Mesenchymal stem cell (in vitro differentiated cells and primary cell): ENCODE results near the gene UFM1.

ENCODE experiments used
- DNase-seq: peaks from one replicate; pipeline ENCODE4 v3.0.0-alpha.2; 2013
- H2AFZ ChIP-seq: one replicate; pipeline ENCODE4 v1.6.1; 2013; ENCODE audit warnings: low read depth, mild to moderate bottlenecking, control low read depth, inconsistent platforms, low read length, moderate library complexity
- H2AK5ac ChIP-seq: 2 replicates; pipeline ENCODE4 v1.6.1; 2013; ENCODE audit warnings: low read length, moderate library complexity, mild to moderate bottlenecking, inconsistent platforms; ENCODE audit not compliant: severe bottlenecking
- H2BK120ac ChIP-seq: one replicate; pipeline ENCODE4 v1.6.1; 2013; ENCODE audit warnings: low read depth, mild to moderate bottlenecking, inconsistent platforms, low read length, moderate library complexity
- H2BK12ac ChIP-seq, 2 experiments: one replicate each; pipeline ENCODE4 v1.6.1; 2013; ENCODE audit warnings: inconsistent platforms in 2 of 2, low read length in 2 of 2, mild to moderate bottlenecking in 2 of 2, moderate library complexity in 2 of 2, control low read depth in 1 of 2
- H2BK15ac ChIP-seq: one replicate; pipeline ENCODE4 v1.6.1; 2013; ENCODE audit warnings: mild to moderate bottlenecking, low read depth, inconsistent platforms; ENCODE audit not compliant: poor library complexity, severe bottlenecking
- H2BK5ac ChIP-seq: 2 replicates; pipeline ENCODE4 v1.6.1; 2013; ENCODE audit warnings: low read depth, mild to moderate bottlenecking, low read length, control low read depth, inconsistent platforms; ENCODE audit not compliant: poor library complexity, severe bottlenecking
- H3K14ac ChIP-seq, 2 experiments: one replicate each; pipeline ENCODE4 v1.6.1; 2013; ENCODE audit warnings: inconsistent platforms in 2 of 2, low read length in 2 of 2, control low read depth in 1 of 2, mild to moderate bottlenecking in 1 of 2, moderate library complexity in 1 of 2
- H3K18ac ChIP-seq, 2 experiments: one replicate each; pipeline ENCODE4 v1.6.1; 2013; ENCODE audit warnings: inconsistent platforms in 2 of 2, low read length in 2 of 2, control low read depth in 1 of 2, low read depth in 1 of 2, mild to moderate bottlenecking in 1 of 2
- H3K23ac ChIP-seq, 2 experiments: one replicate each; pipeline ENCODE4 v1.6.1; 2013; ENCODE audit warnings: inconsistent platforms in 2 of 2, low read length in 2 of 2, mild to moderate bottlenecking in 2 of 2, moderate library complexity in 2 of 2, control low read depth in 1 of 2
- H3K27ac ChIP-seq: 2 replicates; pipeline ENCODE4 v1.5.1; 2013; ENCODE audit warnings: mild to moderate bottlenecking, moderate library complexity, low read length, control low read depth, inconsistent platforms; ENCODE audit not compliant: poor library complexity, severe bottlenecking
- H3K27me3 ChIP-seq, 2 experiments: 2 replicates each; pipeline versions ENCODE4 v1.6.1 to v1.7.0; 2013; ENCODE audit warnings: low read length in 2 of 2, mild to moderate bottlenecking in 2 of 2, moderate library complexity in 2 of 2, control low read depth in 1 of 2, inconsistent platforms in 1 of 2; ENCODE audit not compliant: control insufficient read depth in 1 of 2, insufficient read depth in 1 of 2
- H3K36me3 ChIP-seq, 2 experiments: 2 replicates each; pipeline versions ENCODE4 v1.6.1 to v1.7.0; 2013; ENCODE audit warnings: low read length in 2 of 2, control low read depth in 1 of 2, inconsistent platforms in 1 of 2, low read depth in 1 of 2, mild to moderate bottlenecking in 1 of 2; ENCODE audit not compliant: insufficient read depth in 2 of 2, control insufficient read depth in 1 of 2
- H3K4ac ChIP-seq, 2 experiments: one replicate each; pipeline ENCODE4 v1.6.1; 2013; ENCODE audit warnings: inconsistent platforms in 2 of 2, low read length in 2 of 2, mild to moderate bottlenecking in 2 of 2, moderate library complexity in 2 of 2, control low read depth in 1 of 2, low read depth in 1 of 2
- H3K4me1 ChIP-seq: 2 replicates; pipeline ENCODE4 v1.6.1; 2013; ENCODE audit warnings: low read depth, low read length, control low read depth; ENCODE audit not compliant: control insufficient read depth, insufficient read depth
- H3K4me2 ChIP-seq: 2 replicates; pipeline ENCODE4 v1.6.1; 2013; ENCODE audit warnings: low read length, mild to moderate bottlenecking, inconsistent platforms; ENCODE audit not compliant: poor library complexity, severe bottlenecking
- H3K4me3 ChIP-seq, 2 experiments: 2 replicates each; pipeline versions ENCODE4 v1.5.1 to v1.7.0; 2013; ENCODE audit warnings: low read length in 2 of 2, mild to moderate bottlenecking in 2 of 2, control low read depth in 1 of 2, low read depth in 1 of 2; ENCODE audit not compliant: insufficient read depth in 1 of 2
- H3K79me1 ChIP-seq: replicated peaks from 2 replicates; pipeline ENCODE4 v1.6.1; 2013; ENCODE audit warnings: mild to moderate bottlenecking, control low read depth, low read length, inconsistent platforms; ENCODE audit not compliant: poor library complexity, severe bottlenecking
- H3K9ac ChIP-seq: 2 replicates; pipeline ENCODE4 v1.7.0; 2013; ENCODE audit warnings: mild to moderate bottlenecking, low read length, moderate library complexity
- H3K9me3 ChIP-seq: 2 replicates; pipeline ENCODE4 v1.7.0; 2013; ENCODE audit warnings: mild to moderate bottlenecking, low read length; ENCODE audit not compliant: control insufficient read depth
- H4K8ac ChIP-seq: one replicate; pipeline ENCODE4 v1.6.1; 2013; ENCODE audit warnings: inconsistent platforms, mild to moderate bottlenecking, low read length, moderate library complexity
- H4K91ac ChIP-seq: one replicate; pipeline ENCODE4 v1.6.1; 2013; ENCODE audit warnings: mild to moderate bottlenecking, low read length, inconsistent platforms
- WGBS: methylation state at CpG from one replicate; pipeline ENCODE4 v1.1.7; 2013; ENCODE audit warnings: mixed read lengths; 5-methylcytosine and 5-hydroxymethylcytosine counted together

Gene UFM1

DNA sequence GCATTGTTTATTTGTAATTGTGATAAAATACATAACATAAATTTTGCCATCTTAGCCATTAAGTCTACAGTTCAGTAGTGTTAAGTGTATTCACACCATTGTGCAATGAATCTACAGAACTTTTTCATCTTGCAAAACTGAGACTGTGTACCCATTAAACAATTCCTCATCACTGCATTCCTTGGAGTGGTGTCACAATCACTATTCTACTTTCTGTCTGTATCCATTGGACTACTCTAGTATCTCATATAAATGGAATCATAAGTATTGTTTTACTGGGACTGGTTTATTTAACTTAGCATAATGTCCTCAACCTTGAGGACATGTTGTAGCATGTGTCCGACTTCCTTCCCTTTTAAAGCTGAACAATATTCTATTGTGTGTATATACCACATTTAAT, 36.8 kb downstream of the UFM1 start:
- DNase-seq = peak; percentile 9
- Histone ChIP-seq H3K27ac (no peak overlapping the region), H3K4me3 (no peak overlapping the region), H3K9me3 (peaks cover 1% of the 10 kb centered on the region), H2BK120ac (no peak overlapping the region), H3K14ac (no peak overlapping the region), H4K91ac (no peak overlapping the region), H3K9ac (no peak overlapping the region), H2BK5ac (no peak overlapping the region), H3K4me1 (no peaks in the 10 kb centered on the region), H3K23ac (no peak overlapping the region), H3K36me3 (no peaks in the 10 kb centered on the region), H2AFZ (no peak overlapping the region), H3K18ac (no peak overlapping the region), H2BK15ac (no peak overlapping the region), H3K27me3 (no peaks in the 10 kb centered on the region), H2AK5ac (no peak overlapping the region), H4K8ac (no peak overlapping the region), H3K79me1 (no peaks in the 10 kb centered on the region), H3K4ac (no peak overlapping the region), H2BK12ac (no peak overlapping the region), H3K4me2 (no peak overlapping the region)
- WGBS = no CpG with 5 or more reads among the region's 1 CpG

DNA sequence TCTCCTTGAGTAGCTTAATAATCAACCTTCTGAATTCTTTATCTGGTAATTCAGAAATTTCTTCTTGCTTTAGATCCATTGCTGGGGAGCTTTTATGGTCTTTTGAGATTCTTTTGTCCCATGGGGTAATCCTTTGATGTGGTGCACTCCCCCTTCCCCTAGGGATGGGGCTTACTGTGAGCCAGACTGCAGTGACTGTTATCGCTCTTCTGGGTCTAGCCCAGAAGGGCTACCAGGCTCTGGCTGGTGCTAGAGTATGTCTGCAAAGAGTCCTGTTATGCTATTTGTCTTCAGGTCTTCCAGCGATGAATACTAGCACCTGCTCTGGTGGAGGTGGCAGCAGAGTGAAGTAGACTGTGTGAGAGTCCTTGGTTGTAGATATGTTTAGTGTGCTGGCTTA, 41.7 kb downstream of the UFM1 start:
- H4K91ac ChIP-seq = no peak overlapping the region
- no peak overlapping the region for H3K14ac ChIP-seq
- H2BK5ac ChIP-seq = no peak overlapping the region
- H3K4me1 ChIP-seq = no peaks in the 10 kb centered on the region
- H4K8ac ChIP-seq = no peak overlapping the region
- H3K4me3 ChIP-seq = no peak overlapping the region
- H2BK12ac ChIP-seq = no peak overlapping the region
- no peak overlapping the region for H2BK15ac ChIP-seq
- no peak overlapping the region for H3K23ac ChIP-seq
- 99% methylated on average over 2 of the region's 2 CpGs for WGBS
- no peak overlapping the region for H3K4me2 ChIP-seq
- no peak overlapping the region for H2AFZ ChIP-seq
- H3K9ac ChIP-seq = no peak overlapping the region
- H2AK5ac ChIP-seq = no peak overlapping the region
- H3K27me3 ChIP-seq = no peaks in the 10 kb centered on the region
- no peaks in the 10 kb centered on the region for H3K36me3 ChIP-seq
- no peak overlapping the region for H3K18ac ChIP-seq
- no peak overlapping the region for H3K27ac ChIP-seq
- H3K4ac ChIP-seq = no peak overlapping the region
- no peak overlapping the region for H2BK120ac ChIP-seq
- DNase-seq = no peak
- no peaks in the 10 kb centered on the region for H3K79me1 ChIP-seq
- peaks cover 5% of the 10 kb centered on the region for H3K9me3 ChIP-seq

GRCh38 chr13:38394777-38395496, 45.3 kb downstream of the UFM1 start:
- Histone ChIP-seq H2BK12ac (no peak overlapping the region), H2AK5ac (no peak overlapping the region), H3K23ac (no peak overlapping the region), H3K27ac (no peak overlapping the region), H3K36me3 (no peaks in the 10 kb centered on the region), H2BK5ac (no peak overlapping the region), H2BK15ac (no peak overlapping the region), H3K14ac (no peak overlapping the region), H3K9ac (no peak overlapping the region), H3K9me3 (peaks cover 5% of the 10 kb centered on the region), H3K79me1 (no peaks in the 10 kb centered on the region), H3K4me3 (no peak overlapping the region), H4K91ac (no peak overlapping the region), H3K27me3 (no peaks in the 10 kb centered on the region), H2AFZ (no peak overlapping the region), H4K8ac (no peak overlapping the region), H3K4ac (no peak overlapping the region), H3K18ac (no peak overlapping the region), H2BK120ac (no peak overlapping the region), H3K4me1 (no peaks in the 10 kb centered on the region), H3K4me2 (no peak overlapping the region)
- DNase-seq = peak; percentile 35
- WGBS = 38% methylated on average over 1 of the region's 1 CpG

GRCh38 chr13:38395497-38395788, 45.8 kb downstream of the UFM1 start:
- Histone ChIP-seq H3K27me3 (no peaks in the 10 kb centered on the region), H3K4ac (no peak overlapping the region), H3K27ac (no peak overlapping the region), H2BK5ac (no peak overlapping the region), H4K8ac (no peak overlapping the region), H3K79me1 (no peaks in the 10 kb centered on the region), H3K4me1 (no peaks in the 10 kb centered on the region), H3K18ac (no peak overlapping the region), H2BK12ac (no peak overlapping the region), H3K36me3 (no peaks in the 10 kb centered on the region), H4K91ac (no peak overlapping the region), H3K23ac (no peak overlapping the region), H3K4me2 (no peak overlapping the region), H3K9me3 (peaks cover 5% of the 10 kb centered on the region), H3K14ac (no peak overlapping the region), H2BK15ac (no peak overlapping the region), H2AK5ac (no peak overlapping the region), H2BK120ac (no peak overlapping the region), H3K9ac (no peak overlapping the region), H2AFZ (no peak overlapping the region), H3K4me3 (no peak overlapping the region)
- WGBS = 83% methylated on average over 3 of the region's 3 CpGs
- DNase-seq = no peak
